Nucleus accumbens (tissue), 56 donors: Measurements from ENCODE around the gene TLNRD1.

ENCODE experiments used
- DNase-seq, 56 donors: peaks; one replicate each; lab custom pipeline; 2025; lab: John Stamatoyannopoulos, UW

The TLNRD1 gene

GRCh38 chr15:81024265-81024872 lies 23.6 kb downstream of the TLNRD1 start:
- DNase-seq = peak in 1 of 56 donors; percentile 11

- DNase-seq = no peak
Observed at GRCh38 chr15:81024936-81025335, 24.2 kb downstream of the TLNRD1 start.

- no peak for DNase-seq
Observed at GRCh38 chr15:81025721-81026370, 25.1 kb downstream of the TLNRD1 start.

DNA sequence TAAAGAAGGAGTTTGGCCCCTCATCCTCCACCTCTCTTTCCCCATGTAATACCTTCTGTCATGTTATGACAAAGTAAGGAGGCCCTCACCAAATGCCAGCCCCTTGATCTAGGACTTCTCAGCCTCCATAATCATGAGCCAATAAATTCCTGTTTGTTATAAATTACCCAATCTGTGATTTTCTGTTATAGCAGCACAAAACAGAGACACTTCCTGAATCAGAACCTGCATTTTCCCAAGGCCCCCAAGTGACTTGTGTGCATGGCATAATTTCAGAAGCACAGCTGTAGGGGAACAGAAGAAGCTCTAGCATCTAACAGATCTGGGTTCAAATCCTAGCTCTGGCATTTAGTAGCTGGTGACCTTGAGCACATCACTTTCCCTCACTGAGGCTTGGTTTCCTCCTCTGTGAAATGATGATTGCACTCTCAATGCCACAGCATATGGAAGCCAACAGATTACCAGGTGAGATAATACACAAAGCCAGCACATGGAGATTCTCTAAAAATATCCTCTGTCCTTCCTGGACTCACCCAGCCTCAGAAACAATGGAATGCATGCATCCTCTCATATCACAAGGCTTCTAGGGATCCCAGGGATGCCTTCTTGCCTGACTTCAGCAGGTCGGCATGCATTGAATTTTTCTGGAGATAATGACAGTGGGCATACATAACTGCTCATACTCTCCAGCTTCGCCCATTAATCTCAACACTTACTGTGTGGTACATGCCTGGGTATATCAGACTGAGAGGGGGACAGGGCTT lies 26.3 kb downstream of the TLNRD1 start:
- DNase-seq = no peak

- DNase-seq = no peak
Observed at GRCh38 chr15:81029414-81030300, 28.9 kb downstream of the TLNRD1 start.

DNA sequence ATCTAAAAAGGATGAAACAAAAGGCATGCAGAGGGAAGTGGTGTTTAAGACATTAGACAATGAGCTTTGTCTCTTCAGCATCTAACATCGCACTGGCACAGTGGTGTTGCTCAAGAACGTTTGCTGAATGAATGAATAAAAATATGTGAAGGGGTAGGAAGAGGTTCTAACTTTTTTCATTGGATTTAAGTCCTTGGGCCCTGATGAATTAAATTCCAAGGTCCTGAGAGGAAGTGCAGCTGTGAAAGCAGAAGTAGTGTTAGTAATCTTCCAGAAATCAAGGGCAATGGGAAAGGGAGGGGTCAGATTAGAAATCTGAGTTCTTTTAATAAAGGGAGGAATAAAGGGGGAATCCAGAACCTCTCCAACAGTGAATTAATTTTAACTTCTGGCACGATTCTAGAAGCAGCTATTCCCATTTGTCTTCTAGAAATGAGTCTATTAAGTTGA lies 29.6 kb downstream of the TLNRD1 start:
- DNase-seq = no peak

GRCh38 chr15:81031203-81031602 lies 30.5 kb downstream of the TLNRD1 start:
- DNase-seq = no peak

DNA sequence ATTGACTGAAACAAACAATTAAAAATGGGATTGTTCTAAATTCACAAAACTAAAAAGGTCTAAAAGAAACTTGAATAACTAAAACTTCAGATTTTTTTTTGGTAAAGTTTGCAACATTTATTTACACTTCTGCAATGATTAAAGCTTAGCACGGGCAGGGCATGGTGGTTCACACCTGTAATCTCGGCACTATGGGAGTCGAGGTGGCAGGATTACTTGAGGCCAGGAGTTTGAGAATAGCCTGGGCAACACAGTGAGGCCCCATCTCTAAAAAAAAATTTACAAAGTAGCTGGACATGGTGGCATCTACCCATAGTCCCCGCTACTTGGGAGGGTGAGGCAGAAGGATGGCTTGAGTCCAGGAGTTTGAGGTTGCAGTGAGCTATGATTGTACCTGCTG lies 31.6 kb downstream of the TLNRD1 start:
- DNase-seq = no peak

DNA sequence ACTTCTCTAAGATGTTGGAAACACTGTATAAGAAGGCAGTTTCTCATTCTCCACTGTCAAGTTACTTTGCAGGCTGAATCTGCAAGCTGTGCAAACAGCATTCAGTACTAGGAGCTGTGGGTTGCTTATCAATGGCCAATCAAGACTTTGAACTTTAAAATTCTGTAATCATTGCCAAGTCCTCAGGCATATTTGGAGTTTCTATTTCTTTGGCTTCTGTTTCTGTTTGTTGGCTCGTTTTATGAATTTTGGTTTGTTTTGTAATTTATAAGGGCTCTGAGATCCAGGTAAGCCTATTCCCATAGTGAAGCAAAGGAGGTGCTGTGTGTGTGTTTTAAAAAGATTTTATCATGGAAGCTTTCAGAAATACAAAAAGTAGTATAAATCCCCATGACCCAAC lies 32.1 kb downstream of the TLNRD1 start:
- DNase-seq = no peak

- DNase-seq = no peak
Observed at GRCh38 chr15:81033508-81033907, 32.8 kb downstream of the TLNRD1 start.

DNA sequence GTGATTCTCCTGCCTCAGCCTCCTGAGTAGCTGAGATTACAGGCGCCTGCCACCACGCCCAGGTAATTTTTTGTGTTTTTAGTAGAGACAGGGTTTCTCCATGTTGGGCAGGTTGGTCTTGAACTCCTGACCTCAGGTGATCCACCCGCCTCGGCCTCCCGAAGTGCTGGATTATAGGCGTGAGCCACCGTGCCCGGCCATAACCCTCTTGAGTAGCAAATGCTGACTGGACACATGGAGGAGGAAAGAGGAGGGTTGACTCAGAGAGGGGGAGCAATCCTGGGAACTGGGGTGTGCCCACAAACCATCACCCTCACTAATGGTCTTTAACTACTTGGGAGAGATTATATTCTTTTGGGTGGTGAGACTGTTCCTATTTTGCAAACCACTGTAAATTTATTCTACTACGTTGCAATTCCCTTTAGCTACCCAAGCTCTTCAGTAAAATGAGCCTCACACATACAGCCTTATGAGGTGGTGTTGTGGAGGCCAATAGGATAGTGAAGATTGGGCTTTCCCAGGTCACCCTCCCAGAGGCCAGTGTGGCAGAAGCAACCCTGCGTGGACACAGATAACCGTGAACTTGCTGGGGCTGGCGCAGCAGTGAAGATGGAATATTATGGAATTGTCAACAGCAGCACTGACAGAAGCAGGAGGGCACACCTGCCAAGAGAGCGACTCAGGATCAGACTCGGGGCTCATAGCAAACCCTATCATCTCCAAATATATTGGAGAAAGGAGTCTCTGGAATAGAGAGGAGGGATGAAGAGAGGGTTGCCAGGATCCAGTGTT lies 37.4 kb downstream of the TLNRD1 start:
- no peak for DNase-seq

DNA sequence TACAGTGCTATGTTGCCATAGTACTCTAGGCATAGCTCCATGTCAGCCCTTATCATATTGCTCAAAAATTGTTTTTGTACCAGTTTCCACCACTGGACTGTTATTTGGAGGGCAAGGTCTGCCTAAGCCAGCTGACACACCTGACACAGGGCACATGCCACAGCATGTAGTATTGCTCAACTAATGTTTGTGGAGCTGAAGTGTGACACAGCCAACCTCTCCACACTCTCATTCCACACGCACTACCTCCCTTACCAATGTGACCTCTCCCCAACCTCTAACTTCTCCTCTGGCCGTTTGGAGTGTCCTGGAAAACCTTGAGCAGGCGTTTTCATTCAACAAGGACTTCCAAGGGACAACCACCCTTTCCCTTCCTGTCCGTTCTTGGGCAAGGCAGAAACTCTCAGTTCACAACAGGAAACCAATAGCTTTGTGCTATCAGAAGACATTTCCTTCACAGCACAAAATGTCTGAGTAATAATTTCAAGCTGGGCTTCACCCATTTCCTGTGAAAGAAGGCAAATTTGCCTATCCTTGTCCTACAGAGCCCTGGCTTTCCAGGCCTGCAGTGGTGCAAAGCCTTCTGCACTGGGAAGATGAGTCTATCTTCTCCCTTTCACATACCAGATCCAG lies 38.4 kb downstream of the TLNRD1 start:
- DNase-seq = no peak

- DNase-seq = no peak
Observed at GRCh38 chr15:81040757-81041156, 40.0 kb downstream of the TLNRD1 start.

GRCh38 chr15:81043281-81043934 lies 42.7 kb downstream of the TLNRD1 start:
- no peak for DNase-seq

DNA sequence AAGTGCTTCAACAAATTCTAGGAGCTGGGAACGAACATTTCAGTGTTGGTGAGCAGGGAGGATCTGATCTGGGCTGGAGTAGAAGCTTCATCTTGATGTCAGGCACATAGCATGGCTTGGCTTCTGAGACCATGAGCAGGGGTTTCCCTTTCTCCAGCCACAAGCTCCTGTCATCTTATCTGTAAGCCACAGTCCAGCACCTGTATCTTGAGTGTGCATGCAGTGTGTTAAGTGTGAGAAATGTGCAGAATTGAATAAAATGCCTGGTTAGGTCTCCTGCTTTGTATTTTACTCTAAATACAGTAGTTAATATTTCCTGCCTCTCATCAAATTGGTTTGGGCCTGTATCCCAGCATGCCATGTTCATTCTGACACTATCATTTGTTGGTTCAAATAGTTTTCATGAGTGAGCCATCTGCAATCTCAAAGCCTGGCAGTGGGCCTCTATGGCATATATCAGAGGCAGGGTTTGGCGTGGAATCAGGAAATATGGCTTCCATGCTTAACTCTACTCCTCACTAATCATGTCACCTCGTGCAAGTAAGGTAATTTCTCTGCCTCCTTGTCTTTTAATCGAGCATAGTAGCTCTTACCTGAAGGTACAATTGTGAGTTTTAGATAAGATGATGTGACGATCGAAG lies 43.3 kb downstream of the TLNRD1 start:
- DNase-seq = no peak

DNA sequence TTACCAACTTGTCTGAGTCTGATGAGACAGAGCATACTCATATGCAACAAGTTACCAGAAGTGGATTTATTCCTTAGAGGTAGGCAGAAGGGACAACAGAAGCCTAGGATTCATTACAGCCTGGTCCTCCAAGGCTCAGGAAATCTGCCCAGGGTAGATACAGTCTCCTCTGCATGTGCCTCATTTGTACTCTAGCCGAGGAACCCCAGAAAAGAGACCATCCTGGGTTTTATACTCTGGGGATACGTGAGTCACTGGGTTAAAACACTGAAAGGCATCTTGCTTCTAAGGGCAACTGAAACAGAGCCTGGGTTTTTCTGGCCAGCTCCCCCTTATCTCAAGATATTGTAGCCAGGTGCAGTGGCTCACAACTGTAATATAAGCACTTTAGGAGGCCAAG lies 45.6 kb downstream of the TLNRD1 start:
- no peak for DNase-seq

DNA sequence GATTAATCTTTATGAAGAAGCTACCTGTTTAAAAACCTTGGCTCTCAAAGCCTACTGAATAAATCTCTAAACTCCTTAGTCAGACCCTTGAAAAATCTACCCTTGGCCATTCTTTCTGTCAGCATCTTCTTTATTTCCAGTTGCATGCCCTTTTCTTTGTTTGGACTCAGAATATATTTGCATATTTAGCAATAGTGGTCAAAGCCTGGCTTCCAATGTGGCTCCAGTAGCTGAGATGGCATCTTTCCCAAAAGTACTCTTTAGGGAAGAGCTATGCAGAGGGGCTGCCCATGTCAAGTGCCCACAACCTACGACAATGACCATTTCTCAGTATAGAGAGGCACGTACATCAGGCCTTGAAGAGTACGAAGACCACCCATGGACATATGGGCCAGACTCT lies 47.2 kb downstream of the TLNRD1 start:
- no peak for DNase-seq

- peak in 50 of 56 donors; percentile 2 to 86 (median 48) for DNase-seq
Observed at GRCh38 chr15:81049835-81050234, 49.1 kb downstream of the TLNRD1 start.
